Thymus (tissue), 11 donors: ENCODE data around the gene FUBP1. TPM values are rescaled to one million over a fixed set of nuclear protein-coding genes. Genes with fewer than 3 reads are reported as not detected.
"Not testable (repeated sequence)": the region's sequence is repeated elsewhere in the genome, so short reads cannot be mapped to it uniquely, and the experiment has no call there.

Experiments used
- DNase-seq, 9 donors: peaks; one replicate each; pipeline ENCODE4 v3.0.0-alpha.2; 2013; ENCODE audit warnings: low spot score in 9 of 9, low read depth in 6 of 9, missing footprints in 1 of 9
- H3K27ac ChIP-seq, 2 donors: one replicate each; pipeline ENCODE4 v1.5.1; 2013; ENCODE audit warnings: control low read depth in 1 of 2, low read depth in 1 of 2, low read length in 1 of 2, mild to moderate bottlenecking in 1 of 2, moderate library complexity in 1 of 2
- H3K27me3 ChIP-seq, 2 donors: one replicate each; pipeline ENCODE4 v1.5.1; 2013; ENCODE audit warnings: low read length in 1 of 2; ENCODE audit not compliant: control insufficient read depth in 2 of 2, insufficient read depth in 1 of 2
- H3K36me3 ChIP-seq, 2 donors: one replicate each; pipeline ENCODE4 v1.5.1; 2013; ENCODE audit warnings: low read length in 1 of 2, mild to moderate bottlenecking in 1 of 2, moderate library complexity in 1 of 2; ENCODE audit not compliant: control insufficient read depth in 2 of 2, insufficient read depth in 2 of 2
- H3K4me1 ChIP-seq, 2 donors: one replicate each; pipeline ENCODE4 v1.5.1; 2013; ENCODE audit warnings: low read length in 2 of 2; ENCODE audit not compliant: control insufficient read depth in 2 of 2, insufficient read depth in 2 of 2
- H3K4me3 ChIP-seq, 2 donors: one replicate each; pipeline ENCODE4 v1.5.1; 2013; ENCODE audit warnings: low read length in 2 of 2, control low read depth in 1 of 2, mild to moderate bottlenecking in 1 of 2
- H3K9me3 ChIP-seq, 2 donors: one replicate each; pipeline ENCODE4 v1.5.1; 2013; ENCODE audit warnings: low read length in 1 of 2, mild to moderate bottlenecking in 1 of 2; ENCODE audit not compliant: control insufficient read depth in 2 of 2, insufficient read depth in 1 of 2
- WGBS: extraction: QIAGEN DNeasy Blood & Tissue Kit; methylation state at CpG from one replicate; pipeline ENCODE4 v1.1.7; 2013; 5-methylcytosine and 5-hydroxymethylcytosine counted together
- polyA plus RNA-seq: library from polyadenylated mRNA; stranded (reverse); fragments of 200-250 nt; gene quantifications from one replicate; pipeline ENCODE4 v1.2.3, GENCODE V29; 2013
- total RNA-seq: library from RNA; stranded (reverse); fragments of 120-200 nt; gene quantifications from one replicate; pipeline ENCODE4 v1.2.4, GENCODE V29; 2013
- donor health status: healthy.

The FUBP1 gene
- total and polyA plus RNA-seq, 2 donors, result 110 to 182 TPM

GRCh38 chr1:77925518-77925917 is 53.4 kb downstream of the FUBP1 start:
- H3K27ac ChIP-seq, result no peak overlapping the region
- no peak for DNase-seq
- H3K27me3 ChIP-seq, result no peaks in the 10 kb centered on the region
- WGBS, result 94% methylated on average over 1 of the region's 1 CpG
- no peaks in the 10 kb centered on the region for H3K4me1 ChIP-seq
- H3K9me3 ChIP-seq, result no peaks in the 10 kb centered on the region
- H3K4me3 ChIP-seq, result no peak overlapping the region
- H3K36me3 ChIP-seq, result no peaks in the 10 kb centered on the region

- H3K4me1 ChIP-seq, H3K27ac ChIP-seq, H3K36me3 ChIP-seq, H3K27me3 ChIP-seq, H3K4me3 ChIP-seq, DNase-seq, H3K9me3 ChIP-seq: not testable (repeated sequence)
- 96% methylated on average over 5 of the region's 5 CpGs for WGBS
Measured at GRCh38 chr1:77918918-77919317, 60.0 kb downstream of the FUBP1 start.

GRCh38 chr1:77910116-77910515 is 68.8 kb downstream of the FUBP1 start:
- H3K4me1 ChIP-seq, result no peaks in the 10 kb centered on the region
- 98% methylated on average over 4 of the region's 4 CpGs for WGBS
- H3K27ac ChIP-seq, result no peak overlapping the region
- no peak for DNase-seq
- H3K4me3 ChIP-seq, result no peak overlapping the region
- no peaks in the 10 kb centered on the region for H3K9me3 ChIP-seq
- no peaks in the 10 kb centered on the region for H3K27me3 ChIP-seq
- H3K36me3 ChIP-seq, result no peaks in the 10 kb centered on the region

GRCh38 chr1:77906624-77907023 is 72.2 kb downstream of the FUBP1 start:
- no peak for DNase-seq
- Histone ChIP-seq H3K36me3 (no peaks in the 10 kb centered on the region), H3K4me3 (no peak overlapping the region), H3K27me3 (no peaks in the 10 kb centered on the region), H3K4me1 (no peaks in the 10 kb centered on the region), H3K27ac (no peak overlapping the region), H3K9me3 (no peaks in the 10 kb centered on the region)
- 97% methylated on average over 1 of the region's 1 CpG for WGBS

GRCh38 chr1:77906019-77906545 is 72.8 kb downstream of the FUBP1 start:
- H3K9me3 ChIP-seq, result no peaks in the 10 kb centered on the region
- WGBS, result 97% methylated on average over 2 of the region's 2 CpGs
- H3K4me3 ChIP-seq, result no peak overlapping the region
- H3K27ac ChIP-seq, result no peak overlapping the region
- no peaks in the 10 kb centered on the region for H3K4me1 ChIP-seq
- H3K36me3 ChIP-seq, result no peaks in the 10 kb centered on the region
- no peaks in the 10 kb centered on the region for H3K27me3 ChIP-seq
- no peak for DNase-seq

GRCh38 chr1:77905603-77906002 is 73.3 kb downstream of the FUBP1 start:
- Histone ChIP-seq H3K27ac (no peak overlapping the region), H3K27me3 (no peaks in the 10 kb centered on the region), H3K4me1 (no peaks in the 10 kb centered on the region), H3K9me3 (no peaks in the 10 kb centered on the region), H3K4me3 (no peak overlapping the region), H3K36me3 (no peaks in the 10 kb centered on the region)
- no peak for DNase-seq
- WGBS, result 92% methylated on average over 1 of the region's 1 CpG

- WGBS, result 49% methylated on average over 4 of the region's 4 CpGs
- H3K9me3 ChIP-seq, result no peaks in the 10 kb centered on the region
- no peaks in the 10 kb centered on the region for H3K4me1 ChIP-seq
- no peak overlapping the region for H3K27ac ChIP-seq
- H3K36me3 ChIP-seq, result no peaks in the 10 kb centered on the region
- no peak overlapping the region for H3K4me3 ChIP-seq
- DNase-seq, result peak in 3 of 9 donors; percentile 15 to 49 (median 24)
- H3K27me3 ChIP-seq, result no peaks in the 10 kb centered on the region
Measured at GRCh38 chr1:77900687-77901293, 78.1 kb downstream of the FUBP1 start.

- no peaks in the 10 kb centered on the region for H3K9me3 ChIP-seq
- 95% methylated on average over 4 of the region's 4 CpGs for WGBS
- no peaks in the 10 kb centered on the region for H3K27me3 ChIP-seq
- no peak overlapping the region for H3K27ac ChIP-seq
- no peaks in the 10 kb centered on the region for H3K4me1 ChIP-seq
- H3K4me3 ChIP-seq, result no peak overlapping the region
- no peaks in the 10 kb centered on the region for H3K36me3 ChIP-seq
- no peak for DNase-seq
Measured at GRCh38 chr1:77899647-77900320, 79.1 kb downstream of the FUBP1 start.
